A172 (cell line): Measurements from ENCODE around the gene ABTB2. TPM values are rescaled to one million over a fixed set of nuclear protein-coding genes. Genes with fewer than 3 reads are reported as not detected.

ENCODE experiments used
- DNase-seq: peaks from one replicate; pipeline ENCODE4 v3.0.0-alpha.2; 2015; ENCODE audit warnings: low spot score
- total RNA-seq: library from RNA; depleted of rRNA; stranded (reverse); fragments of >200 nt; shearing (Covaris generic); gene quantifications from 2 replicates; pipeline ENCODE4 v1.2.3, GENCODE V29; 2014

Gene ABTB2
- total RNA-seq, 1 experiment from 2014 or later, result 0.93 TPM

GRCh38 chr11:34341931-34342533, 15.8 kb downstream of the ABTB2 start:
- DNase-seq, result peak; percentile 36

- DNase-seq, result no peak
These were observed 16.7 kb downstream of the ABTB2 start for GRCh38 chr11:34341096-34341495.

- DNase-seq, result no peak
These were observed 17.2 kb downstream of the ABTB2 start for GRCh38 chr11:34340653-34341052.

GRCh38 chr11:34339149-34340064, 18.4 kb downstream of the ABTB2 start:
- no peak for DNase-seq

GRCh38 chr11:34337016-34337415, 20.8 kb downstream of the ABTB2 start:
- no peak for DNase-seq

GRCh38 chr11:34335801-34336200, 22.0 kb downstream of the ABTB2 start:
- DNase-seq, result no peak

GRCh38 chr11:34335331-34335730, 22.5 kb downstream of the ABTB2 start:
- DNase-seq, result no peak

- no peak for DNase-seq
These were observed 24.0 kb downstream of the ABTB2 start for GRCh38 chr11:34333787-34334186.

GRCh38 chr11:34332524-34332923, 25.3 kb downstream of the ABTB2 start:
- DNase-seq, result no peak

GRCh38 chr11:34331736-34332135, 26.1 kb downstream of the ABTB2 start:
- DNase-seq, result peak; percentile 69

GRCh38 chr11:34331329-34331728, 26.5 kb downstream of the ABTB2 start:
- peak; percentile 83 for DNase-seq

GRCh38 chr11:34330653-34331052, 27.2 kb downstream of the ABTB2 start:
- no peak for DNase-seq

- no peak for DNase-seq
These were observed 27.9 kb downstream of the ABTB2 start for GRCh38 chr11:34329876-34330275.

GRCh38 chr11:34328632-34328910, 29.2 kb downstream of the ABTB2 start:
- no peak for DNase-seq

- no peak for DNase-seq
These were observed 29.8 kb downstream of the ABTB2 start for GRCh38 chr11:34327804-34328631.

GRCh38 chr11:34324466-34324865, 33.3 kb downstream of the ABTB2 start:
- no peak for DNase-seq

- no peak for DNase-seq
These were observed 34.2 kb downstream of the ABTB2 start for GRCh38 chr11:34323601-34324000.

GRCh38 chr11:34318111-34319037, 39.4 kb downstream of the ABTB2 start:
- DNase-seq, result peak; percentile 79

- DNase-seq, result no peak
These were observed 40.1 kb downstream of the ABTB2 start for GRCh38 chr11:34317666-34318065.

- DNase-seq, result no peak
These were observed 40.8 kb downstream of the ABTB2 start for GRCh38 chr11:34317036-34317360.

GRCh38 chr11:34316347-34317035, 41.3 kb downstream of the ABTB2 start:
- DNase-seq, result no peak
